Cardiac fibroblast (primary cell): ENCODE measurements around the gene ACOX3.

Experiments
- DNase-seq, 2 donors: peaks; one replicate each; pipeline versions ENCODE4 v3.0.0 to v3.0.0-alpha.2; 2010; ENCODE audit warnings: low read depth in 2 of 2
- H3K4me3 ChIP-seq, 2 donors: replicated peaks in 1 of 2; 1 replicate in 1 of 2; 2 replicates in 1 of 2; pipeline ENCODE4 v1.5.1; 2011; ENCODE audit warnings: low read depth in 2 of 2, low read length in 2 of 2, mild to moderate bottlenecking in 2 of 2, moderate library complexity in 1 of 2
- CTCF ChIP-seq: IDR thresholded peaks from one replicate; pipeline ENCODE4 v1.5.1; 2011; ENCODE audit warnings: low read depth, mild to moderate bottlenecking, low read length, inconsistent platforms

ACOX3 gene

GRCh38 chr4:8323947-8324555 is 116.5 kb downstream of the ACOX3 start:
- DNase-seq: no peak
- no peak overlapping the region for H3K4me3 ChIP-seq
- TF ChIP-seq CTCF: no peak

- no peak for TF ChIP-seq CTCF
- DNase-seq: no peak
- no peak overlapping the region for H3K4me3 ChIP-seq
These were observed 117.5 kb downstream of the ACOX3 start for GRCh38 chr4:8322794-8323704.

- TF ChIP-seq CTCF: no peak
These were observed 118.8 kb downstream of the ACOX3 start for GRCh38 chr4:8321771-8322170.

GRCh38 chr4:8321220-8321619 is 119.3 kb downstream of the ACOX3 start:
- TF ChIP-seq CTCF: no peak
- DNase-seq: no peak
- H3K4me3 ChIP-seq: no peak overlapping the region

More at GRCh38 chr4:8321771-8322170, 118.8 kb downstream of the ACOX3 start:
- H3K4me3 ChIP-seq: no peak overlapping the region
- DNase-seq: no peak

- TF ChIP-seq CTCF: no peak
- no peak overlapping the region for H3K4me3 ChIP-seq
- no peak for DNase-seq
These were observed 120.2 kb downstream of the ACOX3 start for GRCh38 chr4:8320386-8320750.

GRCh38 chr4:8319731-8320385 is 120.7 kb downstream of the ACOX3 start:
- peak in 1 of 2 donors; percentile 36 for DNase-seq
- no peak overlapping the region for H3K4me3 ChIP-seq
- no peak for TF ChIP-seq CTCF
